ENCODE measurements around the gene C16orf89.
A peak's percentile ranks its signal among the peaks of the same experiment; 100 is the strongest.
"Not testable (repeated sequence)": the region's sequence is repeated elsewhere in the genome, so short reads cannot be mapped to it uniquely, and the experiment has no call there.

C16orf89 gene

DNA sequence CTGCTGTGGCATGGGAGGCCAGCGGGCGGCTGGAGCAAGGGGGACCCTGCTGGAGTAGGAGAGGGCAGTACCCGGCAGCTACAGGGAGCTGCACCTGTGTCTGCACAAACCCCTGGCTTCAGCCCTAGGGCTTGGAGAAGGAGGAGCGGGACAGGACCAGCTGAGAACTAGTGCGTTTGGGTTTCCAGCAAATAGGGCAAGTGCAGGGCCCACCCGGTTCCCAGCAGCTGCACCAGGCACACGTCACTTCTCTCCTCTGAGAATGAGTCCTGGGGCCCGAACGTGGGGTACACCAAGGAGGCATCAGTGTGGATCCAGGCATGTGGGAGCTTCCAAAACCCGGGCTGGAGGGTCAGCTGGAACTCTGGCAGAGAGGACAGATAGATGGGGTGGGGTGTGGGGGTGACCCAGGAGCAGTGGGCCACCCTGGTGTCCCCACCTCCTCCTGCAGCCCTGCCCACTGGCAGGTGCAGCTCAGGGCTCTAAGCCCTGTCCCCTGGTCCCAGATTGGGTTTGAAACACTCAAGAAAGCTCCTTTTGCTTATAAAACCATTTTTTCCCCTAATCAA lies 5.6 kb downstream of the C16orf89 start:
- DNase-seq = no peak

GRCh38 chr16:5059386-5060072 lies 6.2 kb downstream of the C16orf89 start:
- DNase-seq = no peak

- DNase-seq = no peak
Measured at GRCh38 chr16:5058476-5058875, 7.3 kb downstream of the C16orf89 start.

GRCh38 chr16:5056352-5056751 lies 9.4 kb downstream of the C16orf89 start:
- no peak for DNase-seq

- DNase-seq = no peak
Measured at GRCh38 chr16:5054876-5055865, 10.6 kb downstream of the C16orf89 start.

DNA sequence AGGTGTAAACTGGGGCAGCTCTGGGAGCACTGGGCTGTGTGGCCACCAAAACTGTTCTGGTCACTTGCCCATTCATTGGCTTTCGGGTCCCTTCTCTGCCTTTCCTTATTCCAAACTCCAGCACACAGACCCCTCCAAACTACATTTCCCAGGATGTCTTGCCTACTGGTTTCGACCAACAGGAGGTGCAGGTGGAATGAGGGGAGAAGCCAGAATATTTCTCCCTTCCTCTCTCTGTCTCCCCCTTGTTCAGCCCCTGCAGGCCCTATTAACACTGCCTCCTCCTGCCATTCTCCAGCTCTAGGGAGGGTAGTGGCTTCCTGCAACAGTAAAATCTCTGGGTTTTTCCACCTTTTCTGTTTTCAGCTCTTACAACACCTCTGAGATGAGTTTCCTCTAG lies 18.8 kb downstream of the C16orf89 start:
- DNase-seq = no peak

DNA sequence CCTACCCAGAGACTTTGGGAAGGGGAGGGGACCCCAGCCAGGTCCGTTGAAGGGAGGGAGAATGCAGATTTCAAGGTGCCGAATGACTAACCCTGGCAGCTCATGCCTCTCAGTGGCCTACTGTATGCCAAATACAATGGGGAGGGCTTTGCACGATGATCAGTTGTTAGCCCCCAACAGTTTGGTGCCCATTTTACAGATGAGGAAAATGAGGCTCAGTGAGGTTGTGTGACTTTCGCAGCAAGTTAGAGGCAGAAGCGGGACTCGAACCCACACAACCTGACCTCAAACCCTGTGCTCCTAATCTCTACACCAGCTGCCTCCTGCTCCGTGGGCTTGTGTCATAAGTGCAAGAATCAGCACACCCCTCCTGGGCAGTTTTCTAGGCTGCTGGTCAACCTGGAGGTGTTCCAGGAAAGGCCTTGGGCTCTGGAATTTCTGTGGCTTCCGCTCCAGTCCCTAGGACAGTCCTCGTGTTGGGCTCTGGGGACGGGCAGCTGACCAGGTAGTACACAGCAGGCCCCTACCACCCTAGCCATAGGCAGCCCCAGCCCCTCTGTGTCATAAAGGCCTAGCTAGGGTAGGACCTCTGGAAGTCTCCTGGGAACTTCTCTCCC lies 20.1 kb downstream of the C16orf89 start:
- no peak for DNase-seq

- DNase-seq = not testable (repeated sequence)
Measured at GRCh38 chr16:5044581-5044980, 21.2 kb downstream of the C16orf89 start.

DNA sequence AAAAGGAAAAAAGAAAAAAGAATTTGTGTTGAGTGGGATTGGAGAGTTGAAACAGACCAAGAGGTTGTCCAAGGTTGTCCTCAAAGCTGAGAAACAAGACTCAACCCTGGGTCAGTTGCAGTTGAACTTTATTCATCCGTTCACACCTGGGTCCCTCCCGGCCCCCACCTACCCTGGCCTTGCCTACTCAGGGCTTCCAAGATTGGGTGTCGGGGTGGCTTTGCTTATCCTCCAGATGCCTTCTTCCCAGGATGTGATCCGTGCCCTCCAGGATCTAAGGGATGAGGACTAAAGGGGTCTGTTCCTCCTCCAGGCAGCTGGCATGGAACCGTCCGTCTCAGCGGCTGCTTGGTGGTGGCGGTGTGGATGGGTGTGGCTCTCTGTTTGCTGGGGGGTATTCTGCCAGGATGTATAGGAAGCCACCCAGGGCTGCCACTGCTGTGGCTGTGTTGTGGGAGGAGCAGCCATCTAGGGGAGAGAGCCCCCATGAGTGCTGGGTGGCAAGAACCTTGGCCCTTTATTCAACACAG lies 21.7 kb downstream of the C16orf89 start:
- DNase-seq = no peak

GRCh38 chr16:5042574-5043171 lies 23.1 kb downstream of the C16orf89 start:
- DNase-seq = no peak

- peak; percentile 29 for DNase-seq
Measured at GRCh38 chr16:5041600-5042133, 24.1 kb downstream of the C16orf89 start.

- no peak for DNase-seq
Measured at GRCh38 chr16:5040451-5040850, 25.3 kb downstream of the C16orf89 start.

DNA sequence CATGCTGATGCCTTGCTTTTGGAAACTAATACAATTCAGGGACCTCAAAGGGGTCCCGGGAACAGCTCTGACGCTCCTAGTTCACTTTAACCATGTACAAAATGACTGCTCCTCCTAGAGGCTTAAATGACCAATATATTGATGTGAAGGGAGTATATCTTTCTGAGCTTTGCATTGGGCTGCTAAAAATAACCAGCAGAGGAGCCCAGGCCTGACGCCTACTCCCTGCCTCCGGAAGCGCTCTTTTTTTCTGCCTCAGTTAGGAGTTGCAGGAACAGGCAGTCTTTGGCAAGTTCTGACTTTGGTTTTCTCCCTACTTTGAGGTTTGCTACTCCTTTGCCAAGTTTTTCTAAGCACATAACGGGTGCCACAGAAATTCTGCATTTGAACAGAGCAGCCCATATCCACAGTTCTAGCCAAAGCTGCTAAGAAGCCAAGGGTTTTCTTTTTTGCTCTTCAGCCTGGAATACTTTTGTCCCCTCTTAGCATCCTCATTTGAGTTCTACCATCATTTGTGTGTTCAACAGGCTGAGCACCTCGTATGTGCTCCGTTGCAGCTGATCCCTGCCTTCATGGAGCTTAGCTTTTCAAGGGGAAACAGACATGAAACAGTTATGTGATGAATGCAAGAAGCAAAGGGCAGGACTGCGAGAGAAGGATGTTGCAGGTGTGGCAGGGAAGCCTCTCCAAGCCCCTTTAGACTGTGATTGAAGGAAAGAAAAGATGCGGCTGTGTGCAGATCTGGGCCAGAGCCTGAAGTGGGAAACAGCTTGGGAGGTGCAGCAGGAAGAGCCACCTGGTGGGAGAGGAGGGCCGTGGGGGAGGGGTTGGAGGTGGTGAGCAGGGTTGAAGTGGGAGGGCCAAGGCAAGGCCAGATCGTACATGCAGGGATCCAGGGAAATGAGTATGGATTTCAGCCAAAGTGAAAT lies 29.3 kb downstream of the C16orf89 start:
- no peak for DNase-seq

DNA sequence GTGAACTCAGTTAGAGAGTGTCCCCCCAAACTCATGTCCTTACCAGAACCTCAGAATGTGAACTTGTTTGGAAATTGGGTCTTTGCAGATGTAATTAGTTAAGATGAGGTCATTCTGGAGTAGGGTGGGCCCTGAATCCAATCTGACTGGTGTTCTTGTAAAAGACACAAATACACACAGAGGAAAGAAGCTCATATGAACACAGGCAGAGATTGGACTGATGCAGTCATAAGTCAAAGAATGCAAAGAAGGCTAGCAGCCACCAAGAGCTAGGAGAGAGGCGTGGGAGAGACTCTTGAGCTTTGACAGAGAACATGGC lies 29.9 kb downstream of the C16orf89 start:
- DNase-seq = no peak

GRCh38 chr16:5034167-5034523 lies 31.6 kb downstream of the C16orf89 start:
- no peak for DNase-seq

DNA sequence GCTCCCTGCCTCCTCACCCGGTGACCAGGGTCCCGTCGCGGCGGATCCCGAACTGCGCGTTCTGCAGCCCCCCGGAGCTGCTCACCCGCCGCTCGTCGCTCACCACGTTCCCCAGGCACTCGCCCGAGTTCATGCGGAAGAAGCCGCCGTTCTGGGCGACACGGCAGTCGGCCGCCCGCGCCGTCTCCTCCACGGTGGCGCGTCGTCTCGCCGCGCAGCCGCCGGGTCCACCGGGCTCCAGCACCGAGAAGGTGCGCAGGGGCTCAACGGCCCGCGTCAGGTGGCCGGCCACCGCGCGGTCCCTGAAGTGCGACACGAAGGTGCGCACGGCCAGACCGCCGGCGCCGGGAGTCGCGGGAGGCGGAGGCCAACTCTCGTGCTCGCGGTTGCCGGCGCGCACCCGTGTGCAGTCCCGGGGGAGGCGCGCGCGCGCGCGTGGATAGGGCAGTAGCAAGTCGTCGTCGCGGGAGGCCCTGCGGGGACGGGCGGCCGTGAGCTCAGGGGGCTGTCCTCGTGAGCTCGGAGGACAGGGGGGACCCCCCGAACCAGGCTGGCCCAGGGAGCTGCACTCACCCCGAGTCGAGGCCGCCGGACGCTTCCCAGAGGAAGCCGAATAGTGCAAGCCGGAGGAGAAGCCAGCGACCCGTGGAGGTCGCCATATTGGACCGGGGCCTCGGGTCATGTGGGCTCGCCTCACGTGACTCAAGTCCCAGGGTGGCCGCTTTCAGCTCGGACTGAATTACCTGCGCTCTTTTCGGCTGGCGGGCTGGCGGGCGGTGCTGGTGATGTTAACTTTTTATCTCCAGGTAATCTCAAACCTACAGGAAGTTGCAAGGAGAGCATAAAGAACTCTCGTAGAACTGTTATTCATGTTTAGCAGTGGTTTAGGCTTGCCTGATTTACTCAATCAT lies 32.2 kb downstream of the C16orf89 start, which contains the start of gene NAGPA:
TSS of gene NAGPA (minus strand) at position 680 of the 911 bp plus-strand sequence. CDS start at position 659, 21 bp downstream.
- DNase-seq = peak; percentile 89

DNA sequence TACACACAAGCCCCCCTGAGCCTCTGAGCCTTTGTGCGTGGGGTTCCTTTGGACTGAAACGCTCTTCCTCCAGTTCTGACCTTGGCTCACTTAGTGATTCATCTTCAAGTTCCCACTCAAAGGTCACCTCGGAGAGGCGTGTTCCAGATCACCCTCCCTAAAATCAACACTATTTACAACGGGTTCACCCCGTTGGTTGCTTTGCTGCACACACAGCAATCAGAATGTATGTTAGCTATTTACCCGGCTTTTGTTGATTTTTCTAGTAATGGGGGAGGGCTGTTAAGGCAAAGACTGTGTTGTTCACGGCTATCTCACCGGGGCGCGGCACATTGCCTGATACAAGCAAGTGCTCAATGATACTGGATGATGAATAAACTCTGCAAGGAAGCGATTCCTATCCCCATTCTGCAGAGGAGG lies 33.0 kb downstream of the C16orf89 start:
- DNase-seq = no peak

DNA sequence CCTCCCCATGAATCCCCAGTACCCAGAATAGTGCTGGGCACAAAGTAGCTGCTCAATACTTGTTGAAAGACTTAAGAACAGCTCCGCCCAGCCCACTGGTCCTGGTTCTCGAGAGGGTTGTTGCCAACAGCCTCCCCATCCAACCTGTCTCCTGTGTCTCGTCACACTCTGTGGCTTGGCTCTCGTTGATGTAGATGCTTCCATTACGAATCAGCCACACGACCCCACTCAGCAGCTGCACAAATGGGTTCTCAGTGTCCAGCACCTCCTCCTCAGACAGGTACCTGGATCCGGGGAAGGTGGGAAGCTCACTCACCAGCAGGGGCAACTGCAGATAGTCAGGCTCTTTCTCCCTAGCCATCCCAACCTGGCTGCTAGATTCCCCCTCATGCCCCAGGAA lies 34.2 kb downstream of the C16orf89 start:
- no peak for DNase-seq

DNA sequence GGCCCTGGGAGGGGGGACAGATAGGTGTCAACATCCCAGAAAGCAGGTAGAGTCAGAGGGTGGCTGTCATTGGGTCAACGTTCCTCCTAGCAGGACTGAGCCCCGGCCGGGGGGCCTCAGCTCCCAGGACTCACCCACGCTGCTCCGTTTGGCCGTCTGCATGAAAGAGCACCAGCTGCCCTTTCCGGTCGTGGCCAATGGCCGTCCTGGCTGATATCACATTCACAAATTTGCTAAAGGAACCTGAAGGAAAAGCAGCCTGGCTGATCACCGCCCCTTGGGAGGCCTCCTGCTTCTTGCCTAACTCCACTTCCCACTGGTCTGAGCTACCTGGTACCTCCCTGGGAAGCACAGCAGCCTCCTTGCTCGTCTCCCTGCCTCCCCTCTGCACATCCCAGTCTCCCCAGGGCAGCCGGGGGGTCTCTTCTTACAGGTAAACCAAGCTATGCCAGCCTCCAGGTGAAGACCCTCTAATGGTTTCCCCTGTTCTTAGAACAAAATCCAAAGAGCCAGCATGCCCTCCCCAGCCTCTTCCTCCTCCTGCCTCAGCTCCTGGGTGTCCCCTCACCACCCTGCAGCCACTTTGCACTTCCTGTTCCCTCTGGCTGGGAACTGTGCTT lies 35.4 kb downstream of the C16orf89 start:
- no peak for DNase-seq

All from right kidney (tissue), 1 donor.